Stimulated activated CD8-positive, alpha-beta memory T cell treated with anti-CD3 and anti-CD28 coated beads, Interleukin-15, amount 100 ng/mL, for 1 hour (primary cell): ENCODE data around the gene CPEB2.

Source experiments
- DNase-seq: peaks from one replicate; pipeline ENCODE4 v3.0.0-alpha.2; 2020; ENCODE audit warnings: low read depth

The CPEB2 gene

GRCh38 chr4:15001869-15002658, at the start of gene CPEB2:
CPEB2 (plus strand) TSS chr4:15002481; CDS start chr4:15002674, 193 bp downstream.
- DNase-seq: peak; percentile 82

DNA sequence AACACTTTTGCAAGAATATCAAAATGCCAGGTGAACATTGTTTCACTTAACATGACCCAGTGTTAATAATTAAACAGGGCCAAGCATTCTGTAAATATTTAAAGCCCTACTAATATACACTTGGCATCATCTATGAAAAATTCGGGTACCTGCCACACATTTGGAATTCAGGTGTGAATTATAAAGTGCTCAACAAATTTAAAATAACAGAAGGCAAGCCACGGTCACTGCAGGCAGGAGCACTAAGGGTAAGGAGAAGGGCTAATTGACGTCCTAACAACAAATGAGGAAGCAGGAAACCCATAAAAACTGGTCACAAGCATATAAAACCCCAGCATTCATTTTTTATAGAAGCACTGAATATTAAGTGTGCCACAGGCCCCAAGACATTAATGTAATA, 43.8 kb upstream of the CPEB2 start:
- no peak for DNase-seq

GRCh38 chr4:14961292-14961691, 41.0 kb upstream of the CPEB2 start:
- no peak for DNase-seq

- no peak for DNase-seq
Observed at GRCh38 chr4:14965071-14965470, 37.2 kb upstream of the CPEB2 start.

DNA sequence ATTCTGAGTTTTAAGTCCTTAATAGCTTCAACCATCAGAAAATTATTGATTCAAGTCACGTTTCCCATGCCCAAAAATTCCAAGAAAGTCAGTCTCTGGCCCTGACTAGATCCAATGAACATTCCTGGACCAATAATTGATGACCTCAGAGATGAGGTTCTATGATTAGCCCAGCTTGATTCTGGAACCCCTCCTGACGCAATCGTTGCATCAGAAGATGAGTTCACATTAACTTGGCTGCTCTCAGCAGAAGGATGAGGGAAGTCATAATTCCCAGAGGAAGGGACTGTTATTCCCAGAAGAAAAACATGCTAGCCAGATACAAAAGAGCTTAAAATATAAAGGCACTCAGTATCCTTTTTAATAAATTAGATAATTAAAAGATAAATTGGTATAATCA, 34.3 kb upstream of the CPEB2 start:
- no peak for DNase-seq

- DNase-seq: no peak
Observed at GRCh38 chr4:14977830-14978229, 24.5 kb upstream of the CPEB2 start.

- no peak for DNase-seq
Observed at GRCh38 chr4:14984448-14984847, 17.8 kb upstream of the CPEB2 start.

DNA sequence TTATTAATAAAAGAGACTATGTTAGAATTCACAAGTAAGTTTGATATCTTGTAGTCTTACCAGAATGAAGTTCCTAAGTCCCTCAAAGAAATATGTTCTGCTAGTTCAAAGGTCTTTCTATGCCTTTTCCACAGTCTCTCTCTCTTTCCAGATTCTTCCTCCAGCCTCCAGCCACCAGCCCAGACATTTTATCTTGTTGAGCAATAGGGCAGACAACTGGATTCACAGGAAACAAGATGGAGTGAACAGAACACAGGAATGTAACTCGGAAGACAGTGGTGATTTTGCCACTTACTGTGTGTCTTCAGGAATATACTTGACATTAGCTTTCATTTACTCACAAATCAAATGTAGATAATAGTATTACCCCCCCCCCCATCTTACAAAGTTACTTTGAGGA, 17.1 kb upstream of the CPEB2 start:
- DNase-seq: no peak

DNA sequence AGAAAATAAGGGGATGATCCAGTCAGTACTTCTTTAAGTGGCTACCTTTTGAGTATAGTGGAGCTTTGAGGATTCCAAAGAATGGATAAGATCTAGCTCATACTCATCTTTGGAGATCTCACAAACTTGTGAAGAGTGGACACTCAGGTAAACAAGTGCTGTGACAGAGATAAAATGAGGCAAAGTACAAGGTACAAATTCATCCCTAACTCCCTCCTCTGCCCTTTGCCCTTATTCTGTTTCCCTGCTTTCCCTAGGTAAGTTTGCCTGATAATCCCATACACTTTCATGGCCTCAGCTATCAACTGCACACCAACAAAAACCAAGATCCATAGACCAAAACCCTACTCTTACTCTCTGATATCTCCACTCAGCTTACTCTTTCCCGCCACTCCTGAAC, 16.4 kb upstream of the CPEB2 start:
- no peak for DNase-seq

DNA sequence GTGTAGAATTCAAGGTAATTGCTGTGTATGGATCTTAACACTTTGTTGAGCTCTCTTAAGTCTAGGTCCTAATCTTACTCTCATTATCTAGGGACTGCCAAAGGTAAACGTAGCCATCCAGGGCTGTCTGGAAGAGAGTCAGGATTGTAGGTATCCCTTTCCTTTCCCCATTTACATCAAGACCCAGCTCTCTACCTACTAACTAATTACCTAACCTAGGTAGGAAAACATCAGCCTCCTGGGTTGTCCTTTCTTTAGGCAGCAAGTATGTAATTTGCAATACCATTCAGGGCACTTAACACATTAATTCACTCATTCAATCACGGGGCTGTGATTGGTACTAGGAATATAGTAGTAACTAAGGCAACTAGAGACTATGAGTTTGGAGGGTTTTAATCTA, 15.2 kb upstream of the CPEB2 start:
- DNase-seq: no peak

DNA sequence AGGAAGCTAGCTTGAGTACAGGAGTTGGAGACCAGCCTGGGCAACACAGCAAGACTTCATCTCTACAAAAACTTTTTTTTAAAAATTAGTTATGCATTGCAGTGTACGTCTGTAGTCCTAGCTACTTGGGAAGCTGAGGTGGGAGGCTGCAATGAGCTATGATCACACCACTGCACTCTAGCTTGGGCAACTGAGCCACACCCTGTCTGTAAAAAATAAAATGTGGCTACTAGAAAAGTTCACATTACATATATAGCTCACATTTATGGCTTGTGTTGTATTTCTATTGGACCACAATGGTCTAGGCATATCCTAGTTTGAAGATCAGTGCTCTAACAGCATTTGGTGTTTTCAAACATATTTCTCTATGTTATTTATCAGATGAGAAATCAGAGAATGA, 11.8 kb upstream of the CPEB2 start:
- DNase-seq: no peak

DNA sequence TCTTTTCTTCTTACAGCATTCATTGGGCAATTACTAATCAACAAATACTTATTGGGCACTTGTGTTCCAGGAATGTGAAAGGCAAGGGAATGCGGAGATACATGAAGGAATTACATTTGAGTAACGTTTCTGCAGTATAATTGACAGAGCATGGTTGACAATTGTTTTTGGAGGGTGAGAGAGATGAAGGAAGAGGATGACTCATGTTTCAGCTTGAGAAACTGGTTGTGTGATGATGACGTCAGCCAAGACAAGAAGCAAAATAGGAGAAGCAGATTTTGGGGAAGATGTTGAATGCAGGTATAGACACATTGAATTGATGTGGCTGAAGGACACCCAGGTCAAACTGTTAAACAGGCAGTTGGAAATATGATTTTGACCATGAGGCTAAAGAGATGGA, 8.0 kb upstream of the CPEB2 start:
- DNase-seq: no peak

DNA sequence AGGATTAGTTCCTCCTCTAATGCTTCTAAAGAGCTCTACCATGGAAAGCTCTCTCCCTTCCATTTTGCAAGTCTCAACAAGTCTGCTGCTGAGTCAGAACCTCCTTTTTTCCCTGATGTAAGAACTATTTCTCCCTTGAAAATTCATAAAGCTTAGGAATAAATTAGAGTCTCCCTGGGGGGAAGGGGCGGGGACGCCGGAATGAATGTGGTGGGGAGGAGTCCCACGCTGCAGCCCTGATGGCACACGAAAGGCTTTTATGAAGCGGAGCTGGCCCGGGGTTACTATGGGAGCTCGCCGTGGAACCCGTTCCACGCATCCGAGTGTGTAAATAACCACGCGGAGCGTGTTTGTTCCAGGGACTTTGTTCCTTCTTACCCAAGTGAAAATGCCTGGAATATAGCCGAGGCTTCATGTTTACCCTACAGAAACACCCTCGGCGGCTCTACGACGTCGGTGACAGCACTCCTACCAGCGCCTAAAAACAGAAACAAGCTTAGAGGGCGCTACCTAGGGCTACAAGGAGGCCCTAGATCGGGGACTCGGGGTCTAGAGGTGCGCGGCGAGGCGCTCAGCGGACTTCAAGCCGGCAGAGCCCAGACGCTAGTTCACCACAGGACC, 923 bp upstream of the CPEB2 start:
- DNase-seq: peak; percentile 24

- DNase-seq: peak; percentile 55
Observed at GRCh38 chr4:15002659-15003400, 549 bp downstream of the CPEB2 start.

DNA sequence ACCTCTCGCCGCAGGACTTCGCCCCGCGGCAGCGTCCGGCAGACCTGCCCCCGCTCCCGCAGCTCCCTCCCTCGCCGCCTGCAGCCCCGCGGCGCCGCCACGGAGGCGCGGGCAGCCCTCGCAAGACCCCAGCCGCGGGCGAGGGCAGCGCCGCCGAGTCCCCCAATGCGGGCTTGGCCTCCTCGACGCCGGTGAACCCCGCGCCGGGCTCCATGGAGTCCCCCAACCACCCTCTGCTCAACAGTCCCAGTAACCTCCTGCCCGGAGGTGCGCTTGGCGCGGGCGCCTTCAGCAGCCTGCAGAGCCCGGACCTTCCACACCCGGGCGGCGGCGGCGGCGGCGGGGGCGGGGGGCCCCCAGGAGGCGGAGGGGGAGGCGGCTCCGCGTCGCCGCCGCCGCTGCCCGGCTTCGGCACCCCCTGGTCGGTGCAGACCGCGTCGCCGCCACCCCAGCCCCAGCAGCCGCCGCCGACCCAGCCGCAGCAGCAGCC, 1.2 kb downstream of the CPEB2 start:
- no peak for DNase-seq

DNA sequence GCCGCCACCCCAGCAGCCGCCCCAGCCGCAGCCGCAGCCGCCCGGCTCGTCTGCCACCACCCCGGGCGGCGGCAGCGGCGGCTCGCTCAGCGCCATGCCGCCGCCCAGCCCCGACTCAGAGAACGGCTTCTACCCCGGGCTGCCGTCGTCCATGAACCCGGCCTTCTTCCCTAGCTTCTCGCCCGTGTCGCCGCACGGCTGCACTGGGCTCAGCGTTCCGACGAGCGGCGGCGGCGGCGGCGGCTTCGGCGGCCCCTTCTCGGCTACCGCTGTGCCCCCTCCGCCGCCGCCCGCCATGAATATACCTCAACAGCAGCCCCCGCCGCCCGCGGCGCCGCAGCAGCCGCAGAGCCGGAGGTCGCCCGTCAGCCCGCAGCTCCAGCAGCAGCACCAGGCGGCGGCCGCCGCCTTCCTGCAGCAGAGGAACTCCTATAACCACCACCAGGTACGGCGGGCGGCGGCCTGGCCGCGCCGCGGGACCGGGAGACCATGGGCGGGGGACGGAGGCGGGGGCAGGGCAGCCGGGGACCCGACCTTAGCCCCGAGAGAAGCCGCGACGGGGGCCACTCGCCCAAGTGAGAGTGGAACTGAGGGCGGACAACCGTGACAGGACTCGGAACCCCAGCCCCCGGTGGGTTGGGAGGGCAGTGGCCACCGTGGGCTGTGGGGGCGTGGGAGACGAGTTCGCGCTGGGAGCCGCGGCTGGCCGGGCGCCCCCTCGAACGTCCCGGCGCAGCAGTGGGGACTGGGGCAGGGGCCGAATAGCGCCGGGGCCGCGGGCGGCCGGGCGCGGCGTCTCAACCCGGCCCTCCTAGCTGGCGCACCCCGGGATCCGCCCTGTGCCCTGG, 1.8 kb downstream of the CPEB2 start:
- DNase-seq: peak; percentile 20

DNA sequence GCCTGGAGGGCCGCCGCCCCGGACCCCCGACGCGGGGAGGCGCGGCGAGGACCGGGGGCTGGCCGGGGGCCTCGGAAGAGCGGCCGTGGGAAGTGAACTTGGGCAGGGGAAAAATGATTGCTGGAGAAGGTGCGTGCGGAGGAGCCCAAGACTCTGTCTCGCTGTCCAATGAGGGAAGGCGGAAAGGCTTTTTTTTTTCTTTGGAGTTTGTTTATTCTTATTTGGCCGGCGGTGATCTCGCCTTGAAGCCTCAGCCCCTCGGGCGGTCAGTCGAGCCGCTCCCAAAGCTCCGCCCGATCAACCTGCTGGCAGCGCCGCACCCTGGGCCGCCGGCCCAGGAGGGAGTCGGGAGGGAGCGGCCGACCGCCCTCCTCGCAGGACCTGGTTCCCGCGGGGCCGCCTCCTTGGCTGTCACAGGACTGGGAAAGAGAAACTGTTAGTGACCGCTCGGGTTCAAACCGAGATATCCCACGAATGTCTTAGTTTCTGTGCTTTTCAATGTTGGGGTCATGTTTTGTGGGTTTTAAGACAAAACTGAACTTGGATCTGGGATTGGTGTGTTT, 2.5 kb downstream of the CPEB2 start:
- DNase-seq: peak; percentile 16

DNA sequence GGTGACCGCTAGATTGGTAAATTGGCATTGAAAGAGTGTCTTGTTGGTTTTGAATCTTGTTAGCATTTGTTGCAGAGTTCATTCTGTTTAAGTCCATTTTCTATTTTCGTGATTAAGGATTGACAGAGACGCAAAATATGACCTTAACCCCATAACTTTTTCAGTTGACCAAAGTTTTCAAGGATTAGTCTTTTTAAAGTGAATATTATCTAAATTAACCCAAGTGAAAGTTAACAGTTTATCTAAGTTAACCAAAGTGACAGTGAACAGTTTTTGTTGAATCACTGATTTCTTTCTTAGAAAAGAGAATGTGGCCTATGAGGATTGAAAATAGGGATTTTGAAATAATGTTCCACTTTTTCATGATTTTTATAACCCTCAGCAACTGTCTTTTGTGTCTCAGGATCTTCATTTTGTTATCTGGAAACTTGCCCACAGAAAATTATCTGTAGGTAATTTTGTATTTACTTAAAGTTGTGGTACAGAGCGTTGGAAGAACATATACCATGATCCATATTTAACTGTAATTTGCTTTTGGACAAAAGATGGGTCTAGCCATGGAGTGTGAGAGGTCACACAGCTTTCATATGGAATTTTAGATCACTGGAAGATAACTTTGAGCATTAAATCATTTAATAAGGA, 3.3 kb downstream of the CPEB2 start:
- no peak for DNase-seq

DNA sequence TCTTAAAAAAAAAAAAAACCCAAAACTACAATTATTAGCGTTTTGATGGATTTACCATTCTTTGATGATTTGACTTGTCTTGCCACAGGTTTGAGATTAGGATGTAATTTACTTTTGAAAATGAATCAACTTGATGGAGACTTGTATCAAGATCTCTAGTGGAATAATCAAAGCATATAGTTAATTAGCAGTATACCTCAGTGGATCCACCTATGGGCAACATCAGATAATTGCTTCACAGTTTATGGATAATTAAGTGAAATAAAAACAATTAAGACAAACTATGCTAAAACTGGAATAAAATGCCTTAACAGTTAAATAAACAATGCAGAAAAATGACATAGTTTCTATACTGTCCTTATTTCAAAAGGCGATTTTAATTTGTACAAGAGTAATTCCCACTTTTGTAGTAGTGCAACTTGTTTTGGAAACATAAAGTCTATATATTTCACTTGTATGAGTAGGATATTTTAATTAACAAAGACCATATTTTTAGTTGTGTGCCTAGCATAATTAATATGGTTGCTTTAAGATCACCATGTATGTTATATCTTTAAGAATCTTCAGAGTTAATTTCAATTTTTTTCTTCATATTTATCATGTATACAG, 4.2 kb downstream of the CPEB2 start:
- DNase-seq: no peak

GRCh38 chr4:15007201-15007600, 4.9 kb downstream of the CPEB2 start:
- no peak for DNase-seq
